ENCODE results near the gene LRRC4C. TPM values are rescaled to one million over a fixed set of nuclear protein-coding genes. Genes with fewer than 3 reads are reported as not detected.
"Not testable (repeated sequence)": the region's sequence is repeated elsewhere in the genome, so short reads cannot be mapped to it uniquely, and the experiment has no call there.

LRRC4C gene
- total RNA-seq, 4 donors from 2014 or later, result 1.5 to 2.8 (median 1.7) TPM

- no peak for TF ChIP-seq POLR2A (IDR thresholded peaks at IDR 0.05)
- no peak for TF ChIP-seq POLR2AphosphoS5 (IDR thresholded peaks at IDR 0.05)
- TF ChIP-seq EP300 (IDR thresholded peaks at IDR 0.05), result no peak
- TF ChIP-seq CTCF (IDR thresholded peaks at IDR 0.05), result no peak
- ATAC-seq, result no peak
- Histone ChIP-seq H3K4me1 (no peaks in the 10 kb centered on the region), H3K9me3 (no peaks in the 10 kb centered on the region), H3K36me3 (no peaks in the 10 kb centered on the region), H3K27me3 (no peaks in the 10 kb centered on the region), H3K4me3 (no peak overlapping the region), H3K27ac (no peak overlapping the region)
- WGBS, 2 donors (ENCODE audit: low coverage in 1 of 2), result 11 to 20% methylated on average over 1 of the region's 1 CpG
Measured at GRCh38 chr11:40203606-40204005, 1255.8 kb downstream of the LRRC4C start.

GRCh38 chr11:40202589-40203270, 1256.7 kb downstream of the LRRC4C start:
- no peaks in the 10 kb centered on the region for H3K9me3 ChIP-seq
- TF ChIP-seq EP300 (IDR thresholded peaks at IDR 0.05) (no peak), POLR2A (IDR thresholded peaks at IDR 0.05) (no peak), CTCF (IDR thresholded peaks at IDR 0.05) (no peak), POLR2AphosphoS5 (IDR thresholded peaks at IDR 0.05) (no peak)
- H3K4me1 ChIP-seq, result no peaks in the 10 kb centered on the region
- no peak overlapping the region for H3K27ac ChIP-seq
- no peaks in the 10 kb centered on the region for H3K36me3 ChIP-seq
- no peak overlapping the region for H3K4me3 ChIP-seq
- 49 to 51% methylated on average over 2 to 3 of the region's 3 CpGs for WGBS, 2 donors (ENCODE audit: low coverage in 1 of 2)
- H3K27me3 ChIP-seq, result no peaks in the 10 kb centered on the region
- ATAC-seq, result no peak

DNA sequence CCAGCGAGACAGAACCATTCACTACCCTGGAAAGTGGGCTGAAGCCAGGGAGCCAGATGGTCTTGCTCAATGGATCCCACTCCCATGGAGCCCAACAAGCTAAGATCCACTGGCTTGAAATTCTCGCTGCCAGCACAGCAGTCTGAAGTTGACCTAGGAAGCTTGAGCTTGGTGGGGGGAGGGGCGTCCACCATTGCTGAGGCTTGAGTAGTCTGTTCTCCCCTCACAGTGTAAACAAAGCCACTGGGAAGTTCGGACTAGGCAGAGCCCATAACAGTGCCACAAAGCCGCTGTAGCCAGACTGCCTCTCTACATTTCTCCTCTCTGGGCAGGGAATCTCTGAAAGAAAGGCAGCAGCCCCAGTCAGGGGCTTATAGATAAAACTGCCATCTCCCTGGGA, 1266.9 kb downstream of the LRRC4C start:
- ATAC-seq, H3K9me3 ChIP-seq, H3K4me1 ChIP-seq, H3K27ac ChIP-seq, H3K36me3 ChIP-seq, H3K4me3 ChIP-seq: not testable (repeated sequence)
- H3K27me3 ChIP-seq, result peaks cover 13% of the 10 kb centered on the region
- WGBS, 2 donors (ENCODE audit: low coverage in 1 of 2), result 75 to 83% methylated on average over 3 of the region's 5 CpGs

- Histone ChIP-seq H3K36me3 (no peaks in the 10 kb centered on the region), H3K27ac (no peak overlapping the region), H3K9me3 (no peaks in the 10 kb centered on the region), H3K4me3 (no peak overlapping the region), H3K27me3 (peaks cover 13% of the 10 kb centered on the region), H3K4me1 (no peaks in the 10 kb centered on the region)
- TF ChIP-seq POLR2AphosphoS5 (IDR thresholded peaks at IDR 0.05) (no peak), EP300 (IDR thresholded peaks at IDR 0.05) (no peak)
- 73 to 79% methylated on average over 5 of the region's 5 CpGs for WGBS, 2 donors (ENCODE audit: low coverage in 1 of 2)
- ATAC-seq, result no peak
Measured at GRCh38 chr11:40190294-40190693, 1269.2 kb downstream of the LRRC4C start.

DNA sequence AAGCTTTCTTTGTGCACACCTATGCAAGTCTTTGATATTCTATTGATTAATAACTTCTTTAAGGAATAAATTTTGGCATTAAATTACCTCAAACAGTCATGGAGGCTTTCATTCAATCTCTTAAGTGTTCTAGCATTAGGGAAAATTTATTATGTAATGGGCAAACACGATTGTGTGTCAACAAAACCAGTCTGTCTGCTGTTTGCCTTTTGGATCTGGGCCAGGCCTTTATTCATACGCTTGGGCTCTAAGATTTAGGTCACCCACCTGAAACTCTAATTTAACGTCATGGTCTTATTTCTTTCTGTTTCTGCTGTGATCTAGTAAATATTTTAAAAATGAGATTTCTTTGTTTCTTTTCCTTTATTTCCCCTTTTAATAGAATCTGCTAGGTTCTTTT, 1270.6 kb downstream of the LRRC4C start:
- H3K9me3 ChIP-seq, result no peaks in the 10 kb centered on the region
- no peak for ATAC-seq
- H3K27me3 ChIP-seq, result peaks cover 13% of the 10 kb centered on the region
- H3K4me1 ChIP-seq, result no peaks in the 10 kb centered on the region
- 59 to 76% methylated on average over 3 of the region's 3 CpGs for WGBS, 2 donors (ENCODE audit: low coverage in 1 of 2)
- no peaks in the 10 kb centered on the region for H3K36me3 ChIP-seq
- H3K4me3 ChIP-seq, result no peak overlapping the region
- TF ChIP-seq EP300 (IDR thresholded peaks at IDR 0.05), result no peak
- TF ChIP-seq POLR2AphosphoS5 (IDR thresholded peaks at IDR 0.05), result no peak
- TF ChIP-seq CTCF (IDR thresholded peaks at IDR 0.05), result no peak
- TF ChIP-seq POLR2A (IDR thresholded peaks at IDR 0.05), result no peak
- H3K27ac ChIP-seq, result no peak overlapping the region

DNA sequence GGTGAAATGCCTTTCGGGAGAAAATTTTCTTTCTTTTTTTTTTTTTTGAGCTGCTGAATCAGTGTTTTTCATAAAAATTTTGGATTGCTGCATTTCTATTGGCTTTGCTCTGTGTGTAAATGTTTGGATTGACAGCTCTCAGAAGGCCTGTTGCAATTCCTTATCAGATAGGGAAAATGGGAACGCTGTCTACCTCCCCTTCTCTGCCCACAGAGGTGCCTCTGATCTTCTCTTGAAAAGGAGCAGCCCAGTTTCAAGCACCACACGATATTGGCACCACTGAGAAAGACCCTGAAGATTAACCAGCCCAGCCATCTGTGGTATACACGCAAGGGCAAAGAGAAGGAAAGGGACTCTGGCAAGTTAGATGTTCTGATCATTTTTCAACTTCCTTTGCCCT, 1272.2 kb downstream of the LRRC4C start:
- peaks cover 4% of the 10 kb centered on the region for H3K27me3 ChIP-seq
- no peak overlapping the region for H3K27ac ChIP-seq
- no peak for ATAC-seq
- 58 to 78% methylated on average over 3 to 4 of the region's 4 CpGs for WGBS, 2 donors (ENCODE audit: low coverage in 1 of 2)
- H3K36me3 ChIP-seq, result no peaks in the 10 kb centered on the region
- no peaks in the 10 kb centered on the region for H3K9me3 ChIP-seq
- TF ChIP-seq POLR2A (IDR thresholded peaks at IDR 0.05) (no peak), POLR2AphosphoS5 (IDR thresholded peaks at IDR 0.05) (no peak), CTCF (IDR thresholded peaks at IDR 0.05) (no peak), EP300 (IDR thresholded peaks at IDR 0.05) (no peak)
- no peaks in the 10 kb centered on the region for H3K4me1 ChIP-seq
- H3K4me3 ChIP-seq, result no peak overlapping the region

Data from gastroesophageal sphincter (tissue), 4 donors.